Motor neuron (in vitro differentiated cells): ENCODE data around the gene WDR86. TPM values are rescaled to one million over a fixed set of nuclear protein-coding genes. Genes with fewer than 3 reads are reported as not detected.

Experiments
- ATAC-seq, 8 experiments: fragments of 200-7000 bp; cut with Tn5 transposase; replicated peaks in 6 of 8; 2 replicates each; pipeline ENCODE4 v1.8.0; 2021; ENCODE audit warnings: mild to moderate bottlenecking in 8 of 8, moderate library complexity in 8 of 8
- H3K27ac ChIP-seq, 2 donors: fragments of 250-450 bp; sonication (Bioruptor Pico); 2 replicates each; pipeline ENCODE4 v1.9.0; 2021; ENCODE audit warnings: antibody characterized with exemption in 2 of 2, mild to moderate bottlenecking in 2 of 2, moderate library complexity in 1 of 2
- H3K4me1 ChIP-seq, 2 donors: fragments of 250-450 bp; sonication (Bioruptor Pico); replicated peaks in 1 of 2; 2 replicates each; pipeline ENCODE4 v1.6.1; 2021; ENCODE audit warnings: antibody characterized with exemption in 2 of 2, mild to moderate bottlenecking in 2 of 2, moderate library complexity in 1 of 2
- H3K4me3 ChIP-seq, 5 donors: fragments of 250-450 bp; sonication (Bioruptor Pico); 2 replicates each; pipeline ENCODE4 v1.9.0; 2021; ENCODE audit warnings: antibody characterized with exemption in 5 of 5, mild to moderate bottlenecking in 5 of 5, moderate library complexity in 4 of 5
- WGBS, 10 experiments: fragments of 450-650 bp; shearing (Covaris generic); methylation state at CpG; one replicate each; pipeline ENCODE4 v1.0.0; 2022; 5-methylcytosine and 5-hydroxymethylcytosine counted together
- in situ Hi-C, 9 experiments: fragments of 400-800 bp; cut with MboI; loops; one replicate each; pipeline ENCODE4 v1.15.0; 2021; ENCODE audit warnings: low sequenced_read_pairs in 9 of 9, low pct_unique_long_range_greater_than_20kb in 2 of 9; ENCODE audit not compliant: unreplicated experiment in 9 of 9
- total RNA-seq, 8 experiments: library from RNA; unstranded; fragments of 300-600 nt; gene quantifications; 2 replicates each; pipeline versions ENCODE4 v1.2.3 to v1.2.4, GENCODE V29; 2022

WDR86 gene
- total RNA-seq, 8 experiments from 2014 or later: 0.56 to 35.3 (median 21.8) TPM

GRCh38 chr7:151348970-151349369 lies 60.9 kb downstream of the WDR86 start:
- no peak for ATAC-seq
- Histone ChIP-seq H3K4me1 (peaks cover 0 to 4% of the 10 kb centered on the region in 2 donors), H3K4me3 (no peak overlapping the region), H3K27ac (no peak overlapping the region)
- in situ Hi-C loops: no loop called here
- 65 to 95% (median 88%) methylated on average over 3 to 4 of the region's 4 CpGs; no CpG with 5 or more reads in 1 of the 10 experiments for WGBS, 10 experiments

GRCh38 chr7:151347200-151347599 lies 62.6 kb downstream of the WDR86 start:
- in situ Hi-C loops: no loop called here
- Histone ChIP-seq H3K4me1 (peaks cover 9 to 10% of the 10 kb centered on the region in 2 donors), H3K4me3 (no peak overlapping the region), H3K27ac (no peak overlapping the region)
- ATAC-seq: no peak
- WGBS, 10 experiments: 85 to 100% (median 92%) methylated on average over 1 to 6 of the region's 6 CpGs; no CpG with 5 or more reads in 1 of the 10 experiments

DNA sequence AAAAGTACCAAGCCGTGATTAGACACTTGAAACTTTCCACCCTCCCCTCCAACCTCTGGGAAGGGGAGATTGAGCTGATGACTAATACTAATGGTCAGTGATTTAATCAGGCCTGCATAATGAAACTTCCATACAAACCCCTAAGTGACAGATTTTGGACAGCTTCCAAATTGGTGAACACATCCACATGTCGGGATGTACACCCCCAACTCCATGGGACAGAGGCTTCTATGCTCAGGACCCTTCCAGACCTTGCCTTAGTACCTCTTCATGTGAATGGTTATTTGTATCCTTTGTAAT lies 63.4 kb downstream of the WDR86 start:
- no peak for ATAC-seq
- Histone ChIP-seq H3K4me1 (peaks cover 9 to 10% of the 10 kb centered on the region in 2 donors), H3K4me3 (no peak overlapping the region), H3K27ac (no peak overlapping the region)
- in situ Hi-C loops: no loop called here
- WGBS, 10 experiments: 43 to 100% (median 100%) methylated on average over 1 to 2 of the region's 2 CpGs; no CpG with 5 or more reads in 5 of the 10 experiments

DNA sequence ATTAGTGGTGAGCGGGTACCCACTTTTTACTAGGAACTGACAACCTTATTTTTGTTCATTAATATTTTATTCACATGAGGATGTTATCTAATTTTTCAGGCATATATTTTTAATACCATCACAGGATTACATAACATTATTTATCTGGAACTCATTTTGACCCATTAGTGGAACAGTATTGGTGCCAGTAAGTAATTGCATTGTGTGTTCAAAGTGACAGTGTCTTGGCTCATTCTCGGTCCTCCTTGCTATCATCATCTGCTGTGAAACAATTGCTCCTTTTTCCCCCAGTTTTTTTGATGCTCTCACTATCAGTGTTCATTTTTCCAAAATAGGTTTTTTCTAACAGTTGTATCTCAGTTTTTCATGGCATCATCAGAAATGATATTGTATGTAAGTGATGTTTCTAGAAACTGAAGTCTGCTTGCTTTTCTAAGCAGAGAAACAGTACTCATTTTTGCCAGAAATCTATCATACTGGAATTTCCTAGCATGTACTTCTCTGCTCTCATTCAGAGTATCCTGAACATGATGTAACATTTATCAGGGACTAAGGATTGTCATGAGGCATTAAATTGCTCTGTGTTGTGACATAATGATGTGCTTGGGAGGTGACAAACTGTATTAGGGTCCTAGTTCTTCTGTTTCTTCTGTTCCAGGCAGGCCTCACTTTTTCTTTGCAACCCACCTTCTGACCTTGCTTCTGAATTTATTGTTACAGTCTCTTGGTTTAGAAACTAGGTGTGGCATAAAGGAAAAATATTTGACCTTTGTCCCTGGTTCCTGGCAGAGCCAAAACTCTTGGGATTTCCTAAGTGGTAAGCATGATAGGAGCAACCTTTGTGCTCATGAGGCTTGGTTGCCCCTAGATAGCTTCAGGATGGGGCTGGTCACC lies 64.0 kb downstream of the WDR86 start:
- Histone ChIP-seq H3K27ac (no peak overlapping the region), H3K4me1 (peaks cover 9 to 10% of the 10 kb centered on the region in 2 donors), H3K4me3 (no peak overlapping the region)
- WGBS, 10 experiments: 56 to 100% (median 94%) methylated on average over 1 to 2 of the region's 2 CpGs; no CpG with 5 or more reads in 1 of the 10 experiments
- no peak for ATAC-seq
- in situ Hi-C loops: no loop called here

DNA sequence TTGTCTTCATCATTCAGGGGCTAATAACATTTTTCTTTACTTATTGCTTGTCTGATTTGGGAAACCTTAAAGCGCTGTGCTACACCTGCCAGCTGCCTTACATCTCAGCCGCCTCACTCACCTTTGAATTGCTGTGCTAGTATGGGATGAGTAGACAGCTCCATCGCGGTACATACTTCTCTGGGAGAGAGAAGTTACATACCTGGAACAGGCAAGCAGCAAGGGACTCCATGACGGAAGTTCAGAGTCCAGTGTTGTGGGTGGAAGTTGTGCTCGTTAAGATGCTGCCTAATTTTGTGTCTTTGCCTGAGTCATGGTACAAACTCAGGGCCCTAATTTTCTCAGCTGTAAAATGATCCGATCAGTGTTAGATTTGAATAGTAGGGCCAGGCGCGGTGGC lies 66.3 kb downstream of the WDR86 start:
- H3K4me1 ChIP-seq: peaks cover 7 to 9% of the 10 kb centered on the region in 2 donors
- WGBS, 10 experiments: 86 to 100% (median 98%) methylated on average over 1 to 5 of the region's 9 CpGs; no CpG with 5 or more reads in 3 of the 10 experiments
- ATAC-seq: no peak
- in situ Hi-C loops: no loop called here
- no peak overlapping the region for H3K4me3 ChIP-seq
- H3K27ac ChIP-seq: no peak overlapping the region

GRCh38 chr7:151342811-151343210 lies 67.0 kb downstream of the WDR86 start:
- ATAC-seq: no peak
- H3K4me1 ChIP-seq: peaks cover 7 to 9% of the 10 kb centered on the region in 2 donors
- in situ Hi-C loops: no loop called here
- peak overlapping the region; percentile 63 to 92 (median 79) for H3K4me3 ChIP-seq
- 5 to 94% (median 81%) methylated on average over 2 to 8 of the region's 8 CpGs for WGBS, 10 experiments
- no peak overlapping the region for H3K27ac ChIP-seq

- in situ Hi-C loops: no loop called here
- ATAC-seq: no peak
- Histone ChIP-seq H3K4me1 (peaks cover 7 to 9% of the 10 kb centered on the region in 2 donors), H3K4me3 (peak overlapping the region; percentile 63 to 92 (median 79)), H3K27ac (peak overlapping the region; percentile 59 to 84)
- WGBS, 10 experiments: 0 to 29% (median 7%) methylated on average over 3 to 11 of the region's 11 CpGs; no CpG with 5 or more reads in 1 of the 10 experiments
Observed at GRCh38 chr7:151342102-151342646, 67.7 kb downstream of the WDR86 start.

DNA sequence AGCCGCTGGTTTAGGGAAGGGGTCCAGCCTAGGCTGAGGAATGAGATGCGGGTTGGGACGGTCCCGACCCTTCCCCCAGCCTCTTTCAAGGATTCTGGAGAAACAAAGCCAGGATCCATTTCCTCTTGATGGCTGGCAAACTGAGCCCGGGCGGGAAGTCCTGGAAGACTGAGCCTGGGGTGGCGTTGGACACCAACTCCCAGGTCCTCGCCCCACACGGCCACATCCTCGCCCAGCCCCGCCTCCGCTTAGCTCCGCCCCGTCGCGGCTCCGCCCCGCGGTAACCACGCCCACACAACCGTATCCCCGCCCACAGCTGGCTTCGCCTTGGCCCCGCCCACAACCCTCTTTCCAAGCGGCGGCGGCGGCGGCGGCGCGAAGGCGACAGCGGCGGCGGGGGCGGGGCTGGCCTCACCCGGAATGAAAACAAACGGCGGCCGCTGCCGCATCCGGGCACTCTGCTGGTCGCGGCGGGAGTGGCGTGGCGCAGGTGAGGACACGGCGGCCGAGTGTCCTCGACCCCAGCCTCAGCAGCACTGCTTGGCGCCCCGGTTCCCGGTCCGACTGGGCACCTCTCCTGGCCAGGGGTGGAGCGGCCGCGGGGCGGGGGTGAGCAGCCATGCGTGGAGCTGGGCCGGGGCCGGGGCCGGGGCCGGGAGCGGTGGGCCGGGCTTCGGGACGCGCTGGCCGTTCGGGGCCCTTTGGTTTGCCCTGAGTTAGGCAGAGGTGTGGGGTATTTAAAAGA lies 68.3 kb downstream of the WDR86 start, which contains the start of gene NUB1:
TSS of gene NUB1 (plus strand) at position 456 of the 745 bp plus-strand sequence. CDS start 3,538 bp downstream, outside the sequence.
- peak within 1 kb of the TSS; percentile 63 to 92 (median 79) for H3K4me3 ChIP-seq
- H3K27ac ChIP-seq: peak within 1 kb of the TSS; percentile 59 to 84
- in situ Hi-C loops: no loop called here
- 13 to 30% methylated on average over 2 to 7 of the region's 72 CpGs; no CpG with 5 or more reads in 8 of the 10 experiments for WGBS, 10 experiments
- peak; percentile 86 to 95 (median 92) for ATAC-seq
- H3K4me1 ChIP-seq: peaks cover 7 to 9% of the 10 kb centered on the region in 2 donors

DNA sequence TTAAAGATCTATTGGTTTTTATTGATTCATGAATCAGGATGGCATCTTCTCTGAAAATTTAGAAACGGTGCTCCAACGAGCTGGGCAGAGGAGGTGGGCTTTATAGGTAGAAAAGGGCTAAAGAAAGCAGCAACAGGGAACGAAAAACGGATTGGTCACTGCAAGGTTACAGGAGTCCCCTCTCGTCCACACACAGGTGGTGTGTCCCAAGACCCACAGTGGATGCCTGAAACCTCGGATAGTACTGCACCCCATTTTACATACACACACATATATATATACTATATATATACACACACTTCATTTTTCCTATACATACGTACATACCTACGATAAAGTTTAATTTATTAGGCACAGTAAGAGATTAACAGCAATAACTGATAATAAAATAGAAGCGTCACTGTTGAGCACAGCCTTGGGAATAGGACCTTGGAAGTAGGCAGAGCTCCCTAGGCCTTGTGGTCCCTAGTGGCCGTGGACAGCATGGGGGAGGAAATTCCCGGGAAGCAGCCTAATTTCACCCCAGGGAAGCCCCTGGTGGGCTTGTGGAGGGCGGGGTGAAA lies 69.0 kb downstream of the WDR86 start:
- peak overlapping the region; percentile 63 to 92 (median 79) for H3K4me3 ChIP-seq
- H3K4me1 ChIP-seq: peaks cover 7 to 9% of the 10 kb centered on the region in 2 donors
- 0 to 100% (median 71%) methylated on average over 1 to 12 of the region's 12 CpGs for WGBS, 10 experiments
- in situ Hi-C loops: no loop called here
- peak overlapping the region in 1 of 2 donors; percentile 30 for H3K27ac ChIP-seq
- peak in 6 of 8 experiments; percentile 2 to 46 (median 28) for ATAC-seq

- Histone ChIP-seq H3K4me3 (no peak overlapping the region), H3K27ac (no peak overlapping the region), H3K4me1 (peaks cover 7 to 9% of the 10 kb centered on the region in 2 donors)
- WGBS, 10 experiments: 66 to 90% (median 79%) methylated on average over 1 to 6 of the region's 7 CpGs; no CpG with 5 or more reads in 1 of the 10 experiments
- no peak for ATAC-seq
- in situ Hi-C loops: no loop called here
Observed at GRCh38 chr7:151339651-151340382, 70.0 kb downstream of the WDR86 start.

GRCh38 chr7:151338809-151339208 lies 71.0 kb downstream of the WDR86 start:
- Histone ChIP-seq H3K27ac (no peak overlapping the region), H3K4me3 (no peak overlapping the region), H3K4me1 (peaks cover 7 to 9% of the 10 kb centered on the region in 2 donors)
- no peak for ATAC-seq
- 67 to 100% (median 97%) methylated on average over 1 to 3 of the region's 3 CpGs for WGBS, 10 experiments
- in situ Hi-C loops: no loop called here

DNA sequence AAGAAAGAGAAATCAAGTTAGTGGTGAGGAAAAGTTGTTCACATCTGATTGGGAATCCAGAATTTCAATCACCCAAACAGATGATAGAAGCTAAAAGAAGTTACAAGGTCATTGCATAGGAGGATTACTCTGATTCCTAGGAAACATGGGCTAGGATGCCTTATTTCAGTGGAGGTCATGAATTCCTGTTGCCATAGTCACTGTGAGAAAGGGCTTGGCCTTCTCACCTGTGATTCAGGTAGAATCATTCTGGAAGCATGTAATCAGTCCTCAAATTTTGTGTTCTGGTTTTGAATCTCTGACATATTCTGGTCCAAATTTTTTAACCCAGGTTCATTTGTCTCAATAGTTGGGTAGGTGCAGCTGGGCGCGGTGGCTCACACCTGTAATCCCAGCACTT lies 72.5 kb downstream of the WDR86 start:
- H3K27ac ChIP-seq: no peak overlapping the region
- H3K4me3 ChIP-seq: no peak overlapping the region
- H3K4me1 ChIP-seq: no peaks in the 10 kb centered on the region
- 94 to 100% (median 100%) methylated on average over 2 of the region's 2 CpGs; no CpG with 5 or more reads in 7 of the 10 experiments for WGBS, 10 experiments
- in situ Hi-C loops: no loop called here
- ATAC-seq: no peak
